ENCODE measurements around the gene PEMT. TPM values are rescaled to one million over a fixed set of nuclear protein-coding genes. Genes with fewer than 3 reads are reported as not detected.

Gene PEMT
- total RNA-seq, 1 experiment from 2014 or later: 53.1 TPM

- TF ChIP-seq E2F4 (CRISPR knock-in tag; IDR thresholded peaks at IDR 0.05; ENCODE audit: borderline replicate concordance, low read depth) (no peak), NFYB (CRISPR knock-in tag; conservative IDR thresholded peaks at IDR 0.05; ENCODE audit: low read depth) (no peak), SOX15 (CRISPR knock-in tag; IDR thresholded peaks at IDR 0.05) (no peak), ZNF396 (CRISPR knock-in tag; IDR thresholded peaks at IDR 0.05; ENCODE audit: borderline replicate concordance) (no peak), FOXK1 (CRISPR knock-in tag; IDR thresholded peaks at IDR 0.05) (no peak), TEAD4 (CRISPR knock-in tag; IDR thresholded peaks at IDR 0.05) (no peak), JUN (CRISPR knock-in tag; IDR thresholded peaks at IDR 0.05) (no peak), ZNF671 (CRISPR knock-in tag; IDR thresholded peaks at IDR 0.05) (no peak), MAX (CRISPR knock-in tag; IDR thresholded peaks at IDR 0.05) (no peak)
Measured at GRCh38 chr17:17514361-17514992, 77.0 kb downstream of the PEMT start (continued).

- H3K4me3 Mint-ChIP-seq: no peak overlapping the region
- no peaks in the 10 kb centered on the region for H3K9me3 Mint-ChIP-seq
- ChIA-PET POLR2A (interaction anchor here (0.9 kb wide), 1 partner anchor 17 kb away, joined by 5 read pairs; the partner anchor contains the start of gene RASD1), CTCF (interaction anchor here (3.6 kb wide), 1 partner anchor 17 kb away, joined by 46 read pairs; the partner anchor contains the start of gene RASD1)
- no peak overlapping the region for H3K27ac Mint-ChIP-seq
- DNase-seq (ENCODE audit: low spot score) (no peak), ATAC-seq (no peak)
- H3K36me3 Mint-ChIP-seq: no peaks in the 10 kb centered on the region
- TF ChIP-seq ZBTB21 (CRISPR knock-in tag; IDR thresholded peaks at IDR 0.05; ENCODE audit: borderline replicate concordance): no peak
- TF ChIP-seq SMAD3 (CRISPR knock-in tag; IDR thresholded peaks at IDR 0.05; ENCODE audit: borderline replicate concordance): no peak
- no peak for TF ChIP-seq ELF4 (CRISPR knock-in tag; IDR thresholded peaks at IDR 0.05; ENCODE audit: low read depth)
- TF ChIP-seq ZNF671 (CRISPR knock-in tag; IDR thresholded peaks at IDR 0.05): no peak
- no peak for TF ChIP-seq MAX (CRISPR knock-in tag; IDR thresholded peaks at IDR 0.05)
- no peak for TF ChIP-seq ATF3 (CRISPR knock-in tag; conservative IDR thresholded peaks at IDR 0.05)
- H3K4me1 Mint-ChIP-seq: peaks cover 25% of the 10 kb centered on the region
- no peaks in the 10 kb centered on the region for H3K27me3 Mint-ChIP-seq (ENCODE audit: low read depth)
Measured at GRCh38 chr17:17513626-17514025, 77.9 kb downstream of the PEMT start.

GRCh38 chr17:17512866-17513265, 78.6 kb downstream of the PEMT start:
- H3K9me3 Mint-ChIP-seq: no peaks in the 10 kb centered on the region
- POLR2A ChIA-PET: no interaction called here
- H3K27me3 Mint-ChIP-seq (ENCODE audit: low read depth): no peaks in the 10 kb centered on the region
- no peak for ATAC-seq
- CTCF ChIA-PET: interaction anchor here (3.3 to 4.6 kb wide), 2 partner anchors 12 to 16 kb away, joined by 19 to 42 read pairs; partner anchors contain the start of gene RASD1
- no peak overlapping the region for H3K4me3 Mint-ChIP-seq
- no peak for DNase-seq (ENCODE audit: low spot score)
- H3K27ac Mint-ChIP-seq: no peak overlapping the region
- H3K36me3 Mint-ChIP-seq: no peaks in the 10 kb centered on the region
- H3K4me1 Mint-ChIP-seq: peaks cover 25% of the 10 kb centered on the region
- TF ChIP-seq FOXP4 (CRISPR knock-in tag; IDR thresholded peaks at IDR 0.05) (no peak), ZNF219 (CRISPR knock-in tag; IDR thresholded peaks at IDR 0.05; ENCODE audit: borderline replicate concordance) (no peak), ZNF396 (CRISPR knock-in tag; IDR thresholded peaks at IDR 0.05; ENCODE audit: borderline replicate concordance) (no peak), NR3C1 (CRISPR knock-in tag; conservative IDR thresholded peaks at IDR 0.05; ENCODE audit: low read depth) (no peak), NFE2L1 (CRISPR knock-in tag; IDR thresholded peaks at IDR 0.05) (no peak), TCF7 (CRISPR knock-in tag; IDR thresholded peaks at IDR 0.05; ENCODE audit: low read depth) (no peak), HMGA2 (CRISPR knock-in tag; IDR thresholded peaks at IDR 0.05) (no peak), STAT6 (CRISPR knock-in tag; conservative IDR thresholded peaks at IDR 0.05; ENCODE audit: low read depth) (no peak), PREB (CRISPR knock-in tag; IDR thresholded peaks at IDR 0.05; ENCODE audit: borderline replicate concordance) (no peak), TP53 (CRISPR knock-in tag; IDR thresholded peaks at IDR 0.05) (no peak), MXD4 (CRISPR knock-in tag; IDR thresholded peaks at IDR 0.05; ENCODE audit: borderline replicate concordance) (no peak), MYBL2 (CRISPR knock-in tag; IDR thresholded peaks at IDR 0.05) (no peak)

Measured in WTC11 (cell line).